ENCODE results near the gene TBXAS1.
"Not testable (repeated sequence)": the region's sequence is repeated elsewhere in the genome, so short reads cannot be mapped to it uniquely, and the experiment has no call there.

The TBXAS1 gene

DNA sequence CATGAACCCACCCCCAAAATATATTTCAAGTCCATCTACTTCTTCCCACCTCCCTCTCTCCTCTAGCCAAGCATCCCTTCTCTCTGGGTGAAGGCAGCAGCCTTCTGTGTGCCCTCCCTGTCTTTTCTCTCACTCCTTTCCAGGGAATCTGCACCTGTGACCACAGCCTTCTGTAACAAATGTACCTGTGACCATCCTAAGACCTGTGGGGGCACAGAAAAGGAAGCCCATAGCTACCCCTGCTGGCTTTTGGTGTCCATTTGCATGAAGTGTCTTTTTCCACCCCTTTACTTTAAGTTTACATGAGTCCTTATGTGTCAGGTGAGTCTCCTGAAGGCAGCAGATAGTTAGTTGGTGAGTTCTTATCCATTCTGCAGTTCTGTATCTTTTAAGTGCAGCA is 2.0 kb upstream of the TBXAS1 start:
- no peak for DNase-seq (ENCODE audit: low read depth)

DNA sequence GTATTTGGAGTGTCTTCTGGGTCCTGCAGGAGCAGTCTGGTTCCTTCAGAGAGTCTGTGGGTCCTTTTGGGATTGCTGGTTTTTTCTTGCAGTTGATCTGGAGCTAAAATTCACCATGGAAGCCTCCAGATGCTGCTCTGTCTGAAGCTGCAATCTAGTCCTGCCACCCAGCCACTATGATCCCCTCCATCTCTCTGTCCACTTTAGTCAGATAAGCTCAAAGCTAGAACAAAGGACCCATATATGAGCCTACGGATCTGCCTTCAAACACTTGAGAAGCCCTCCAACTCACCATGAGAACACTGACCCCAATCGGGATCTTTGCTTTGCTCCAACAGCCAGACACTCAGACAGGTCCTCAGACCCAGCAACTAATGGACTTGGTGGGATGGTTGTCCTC is 618 bp upstream of the TBXAS1 start:
- no peak for DNase-seq (ENCODE audit: low read depth)

DNA sequence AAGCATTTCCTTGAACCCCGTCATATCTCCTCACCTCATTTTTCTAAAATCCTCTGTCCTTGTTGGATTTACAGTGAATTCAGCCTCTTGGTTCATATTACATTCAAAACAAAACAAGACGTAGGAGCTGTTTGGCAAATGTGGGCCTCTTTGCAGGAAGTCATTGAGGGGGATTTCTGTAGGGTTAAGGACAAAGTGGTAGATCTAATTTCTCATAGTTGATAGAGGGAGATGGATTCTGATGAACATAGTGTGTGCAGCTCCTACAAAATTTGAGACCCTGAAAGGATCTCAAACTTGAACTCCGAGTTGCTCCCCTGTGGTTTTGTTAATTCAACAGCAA is 682 bp downstream of the TBXAS1 start:
- no peak for DNase-seq (ENCODE audit: low read depth)

DNA sequence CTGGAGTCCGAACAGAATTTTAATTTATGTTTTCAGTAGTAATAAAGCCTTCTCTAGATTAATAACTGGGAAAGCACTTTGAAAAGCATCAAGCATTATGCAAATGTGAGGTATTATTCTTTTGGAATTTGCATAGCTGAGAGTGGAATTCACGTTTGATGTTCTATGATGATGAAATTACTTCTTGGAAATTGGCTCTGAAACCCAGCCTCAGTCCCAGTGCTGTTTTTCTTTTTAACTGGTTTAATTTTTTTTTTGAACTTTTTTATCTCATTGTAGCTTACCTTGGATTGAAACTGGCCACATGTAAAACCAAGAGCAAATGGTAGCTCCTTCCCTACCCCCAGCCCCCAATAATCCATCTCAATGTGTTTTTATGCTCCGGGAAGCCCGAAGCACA is 1.2 kb downstream of the TBXAS1 start:
- no peak for DNase-seq (ENCODE audit: low read depth)

DNA sequence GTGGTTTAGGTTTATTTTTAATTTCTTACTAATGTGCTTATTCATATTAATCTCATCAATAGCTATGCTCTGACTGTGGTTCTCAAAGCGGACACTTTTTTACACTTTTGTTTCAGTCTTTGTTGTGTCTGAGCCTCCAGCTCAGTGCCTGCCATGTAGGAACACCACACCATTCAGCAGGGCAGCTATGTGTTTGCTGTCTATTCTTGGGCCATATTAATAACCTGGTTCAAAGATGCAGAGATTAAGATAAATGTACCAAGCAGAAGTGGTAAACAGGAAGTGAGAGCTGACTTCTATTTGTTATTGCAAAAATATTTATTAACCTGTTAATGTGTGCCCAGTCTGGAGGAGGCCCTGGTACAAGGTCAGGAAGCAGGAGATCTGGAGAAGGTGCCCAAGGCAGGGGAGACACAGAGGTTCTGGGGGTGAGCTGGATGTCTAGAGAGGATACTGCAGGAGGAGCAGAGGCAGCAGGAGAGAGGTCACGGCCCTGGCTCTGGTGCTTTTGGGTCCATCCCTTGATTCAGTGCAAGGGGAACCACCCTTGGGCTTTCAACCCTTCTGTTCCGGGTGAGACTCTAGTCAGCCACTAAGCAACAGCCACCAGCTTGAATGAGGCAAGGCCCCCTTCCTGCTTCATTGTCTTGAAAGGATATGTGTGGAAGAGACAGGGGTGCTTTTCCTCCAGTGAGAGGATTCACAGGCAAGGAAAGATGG is 1.9 kb downstream of the TBXAS1 start:
- no peak for DNase-seq (ENCODE audit: low read depth)

DNA sequence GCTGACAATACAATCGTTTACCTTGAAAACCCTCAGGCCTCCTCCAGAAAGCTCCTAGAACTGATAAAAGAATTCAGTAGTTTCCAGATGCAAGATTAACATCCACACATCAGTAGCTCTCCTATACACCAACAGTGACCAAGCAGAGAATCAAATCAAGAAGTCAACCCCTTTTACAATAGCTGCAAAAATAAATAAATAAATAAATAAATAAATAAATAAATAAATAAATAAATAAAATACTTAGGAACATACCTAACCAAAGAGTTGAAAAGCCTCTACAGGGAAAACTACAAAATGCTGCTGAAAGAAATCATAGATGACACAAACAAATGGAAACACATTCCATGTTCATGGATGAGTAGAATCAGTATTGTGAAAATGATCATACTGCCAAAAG is 6.8 kb downstream of the TBXAS1 start:
- DNase-seq (ENCODE audit: low read depth), result not testable (repeated sequence)

DNA sequence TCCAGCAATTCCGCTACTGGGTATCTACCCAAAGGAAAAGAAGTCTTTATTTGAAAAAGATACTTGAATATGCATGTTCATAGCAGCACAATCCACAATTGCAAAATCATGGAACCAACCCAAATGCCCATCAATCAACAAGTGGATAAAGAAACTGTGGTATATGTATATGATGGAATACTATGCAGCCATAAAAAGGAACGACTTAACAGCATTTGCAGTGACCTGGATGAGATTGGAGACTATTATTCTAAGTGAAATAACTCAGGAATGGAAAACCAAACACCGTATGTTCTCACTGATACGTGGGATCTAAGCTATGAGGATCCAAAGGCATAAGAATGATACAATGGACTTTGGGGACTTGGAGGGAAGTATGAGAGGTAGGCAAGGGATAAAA is 8.2 kb downstream of the TBXAS1 start:
- not testable (repeated sequence) for DNase-seq (ENCODE audit: low read depth)

DNA sequence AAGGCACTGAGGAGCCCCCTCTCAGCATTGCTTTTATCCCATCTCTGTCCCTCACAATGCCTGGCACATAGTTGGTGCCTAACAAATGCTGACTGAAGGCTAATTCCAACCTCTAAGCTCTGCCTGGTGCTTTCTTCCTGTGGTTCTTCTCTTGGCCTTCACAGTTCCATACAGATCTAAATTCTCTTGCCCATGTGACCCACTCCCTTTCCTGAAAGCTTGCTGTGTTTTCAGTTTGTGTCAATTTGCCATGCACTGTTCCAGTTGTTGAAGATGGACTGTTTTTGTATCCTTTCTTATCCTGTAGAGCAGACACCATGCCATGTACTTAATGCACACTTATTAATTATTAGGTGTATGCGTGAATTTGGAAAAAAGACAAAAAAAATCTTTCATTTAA is 9.2 kb downstream of the TBXAS1 start:
- DNase-seq (ENCODE audit: low read depth), result no peak

DNA sequence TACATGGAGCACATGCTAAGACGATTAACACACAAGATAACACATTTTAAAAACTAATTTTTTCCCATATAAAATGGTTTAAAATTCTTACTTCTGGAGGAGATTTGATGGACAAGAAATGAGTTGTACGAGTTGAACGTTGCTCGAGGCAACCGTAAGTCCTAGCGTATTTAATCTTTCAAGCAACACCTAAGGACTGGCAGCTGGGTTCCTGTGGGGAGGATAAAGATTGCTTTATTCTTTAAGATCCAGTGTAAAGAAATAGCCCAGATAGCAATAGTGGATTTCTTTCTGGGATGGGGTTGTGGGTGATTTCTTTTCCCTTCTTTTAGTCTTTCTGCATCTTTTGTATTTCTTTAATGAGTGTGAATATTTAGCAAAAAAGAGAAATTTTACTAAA is 9.8 kb downstream of the TBXAS1 start:
- DNase-seq (ENCODE audit: low read depth), result no peak

DNA sequence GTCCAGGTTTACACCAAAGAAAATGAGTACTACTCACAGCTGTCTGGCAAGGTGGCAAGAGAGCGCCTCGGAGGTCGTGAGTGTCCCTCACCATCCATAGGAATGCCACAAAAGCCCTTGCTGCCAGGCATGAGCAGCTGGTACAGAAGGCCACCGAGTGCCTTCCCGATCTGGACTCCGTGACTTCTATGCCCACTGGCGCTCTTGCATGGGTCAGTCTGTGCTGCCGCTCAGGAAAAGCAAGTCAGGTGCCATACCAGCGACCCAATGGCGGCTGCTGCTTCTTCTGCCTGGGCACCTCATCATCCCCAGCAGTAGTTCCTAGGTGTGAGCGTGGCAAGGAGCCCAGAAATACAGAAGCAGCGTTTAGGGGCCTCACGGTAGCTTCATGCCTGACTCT is 11.7 kb downstream of the TBXAS1 start:
- no peak for DNase-seq (ENCODE audit: low read depth)

DNA sequence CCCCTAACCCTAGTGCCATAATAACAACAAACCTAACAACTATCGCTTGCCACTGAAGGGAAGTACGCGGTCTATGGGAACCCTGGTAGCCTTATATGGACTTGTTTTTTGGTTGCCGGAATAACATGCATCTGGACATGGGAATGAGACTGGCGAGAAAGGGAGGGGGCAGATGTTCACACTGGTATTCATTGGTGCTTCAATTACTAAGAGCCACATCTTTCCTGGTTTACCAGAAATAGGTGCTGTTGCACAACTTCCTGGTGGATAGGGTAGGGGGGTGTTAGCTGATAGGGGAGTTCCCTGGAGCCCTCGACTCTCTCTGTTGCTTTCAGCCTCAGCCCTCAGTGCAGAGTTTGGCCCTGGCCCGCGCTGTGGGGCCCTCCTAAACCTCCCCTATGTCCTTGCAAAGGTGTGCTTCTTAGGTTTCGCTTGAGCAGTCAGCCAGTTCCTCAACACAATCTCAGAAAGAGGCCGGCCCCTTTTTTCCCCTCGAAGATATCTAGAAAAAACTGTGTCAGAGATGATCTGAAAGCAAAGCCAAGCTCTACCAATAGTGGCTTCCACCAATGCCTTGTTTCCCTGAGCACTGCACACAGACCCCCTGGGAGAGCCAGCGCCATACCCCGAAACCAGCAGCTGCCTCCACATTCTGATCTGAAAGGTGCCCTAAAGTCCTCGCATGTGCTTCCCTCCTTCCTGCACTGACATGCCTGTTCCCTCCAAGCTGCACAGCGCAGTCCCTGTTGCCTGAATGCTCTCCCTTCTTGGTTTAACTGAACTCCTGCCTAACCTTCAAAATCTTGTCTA is 13.5 kb downstream of the TBXAS1 start:
- no peak for DNase-seq (ENCODE audit: low read depth)

DNA sequence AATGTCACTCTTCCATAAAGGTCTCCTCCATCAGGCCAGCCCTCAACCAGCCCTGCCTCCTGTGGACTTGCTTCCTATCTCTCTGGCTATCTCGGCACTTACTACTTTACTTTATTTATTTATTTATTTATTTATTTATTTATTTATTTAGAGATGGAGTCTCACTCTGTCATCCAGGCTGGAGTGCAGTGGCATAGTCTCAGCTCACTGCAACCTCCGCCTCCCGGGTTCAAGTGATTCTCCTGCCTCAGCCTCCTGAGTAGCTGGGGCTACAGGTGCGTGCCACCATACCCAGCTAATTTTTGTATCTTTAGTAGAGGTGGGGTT is 14.1 kb downstream of the TBXAS1 start:
- not testable (repeated sequence) for DNase-seq (ENCODE audit: low read depth)

DNA sequence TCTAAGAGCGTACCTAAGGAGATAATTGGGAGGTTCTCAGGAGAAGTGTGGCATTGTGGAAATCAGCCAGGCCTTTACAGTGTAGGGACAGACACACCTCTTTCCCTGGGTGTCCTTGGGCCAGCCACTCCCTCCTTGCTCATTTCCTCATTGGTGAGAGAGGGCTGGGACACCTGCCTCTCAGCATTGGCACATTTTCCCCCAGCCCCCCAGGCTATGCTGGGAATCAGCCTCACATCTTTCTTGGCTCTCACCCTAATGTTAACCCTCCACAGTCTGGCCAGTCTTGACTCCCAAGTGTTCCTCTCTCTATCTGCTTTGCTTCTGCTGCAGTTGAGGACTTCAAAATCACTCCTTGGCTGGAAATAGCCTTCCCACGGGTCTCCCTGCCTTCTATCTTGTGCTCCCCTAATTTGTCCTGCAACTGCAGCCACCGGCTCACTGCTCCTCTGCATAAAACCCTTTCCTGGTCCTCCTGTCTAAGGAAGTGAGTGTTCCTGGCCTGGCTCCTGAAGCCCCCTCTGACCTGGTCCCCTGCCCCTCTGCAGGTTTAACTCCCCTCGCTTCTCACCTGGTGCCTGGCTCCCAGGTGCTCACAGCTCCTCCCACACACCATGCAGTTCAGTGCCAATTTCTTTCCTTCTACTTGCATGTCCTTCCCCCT is 15.8 kb downstream of the TBXAS1 start:
- DNase-seq (ENCODE audit: low read depth), result no peak

DNA sequence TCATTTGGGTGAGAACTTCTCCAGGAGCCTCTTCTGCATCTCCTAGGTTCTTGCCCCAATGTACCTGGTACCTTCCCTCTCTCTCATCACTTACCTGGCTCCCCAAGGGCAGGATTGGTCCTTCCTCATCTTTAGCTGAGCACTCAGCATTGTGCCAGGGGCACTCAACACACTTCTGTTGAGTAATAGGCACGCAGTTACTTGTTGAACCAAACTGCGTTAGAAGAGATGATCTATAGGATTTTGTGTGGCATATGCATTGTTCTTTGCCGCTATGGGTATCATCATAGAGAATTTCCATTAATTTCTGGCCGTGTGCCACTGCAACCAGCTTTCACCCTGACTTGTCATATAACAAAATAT is 16.4 kb downstream of the TBXAS1 start:
- DNase-seq (ENCODE audit: low read depth), result no peak

DNA sequence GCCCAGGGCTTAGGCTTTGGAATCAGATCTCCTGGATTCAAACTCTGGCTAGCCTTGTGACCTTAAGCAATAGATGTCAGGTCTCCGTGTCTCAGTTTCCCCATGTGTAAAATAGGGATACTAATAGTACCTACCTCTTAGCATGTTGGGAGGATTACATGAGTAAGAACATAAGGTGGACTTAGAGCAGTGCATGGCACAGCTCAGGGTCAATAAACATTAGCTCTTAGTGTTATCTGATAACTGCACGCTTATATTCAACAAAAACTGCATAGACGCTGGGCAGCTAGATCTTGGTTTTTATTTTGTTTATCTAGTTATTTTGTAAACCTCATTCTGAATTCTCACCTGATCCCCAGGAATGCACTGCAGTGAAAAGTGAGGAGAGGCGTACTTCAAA is 17.2 kb downstream of the TBXAS1 start:
- no peak for DNase-seq (ENCODE audit: low read depth)

DNA sequence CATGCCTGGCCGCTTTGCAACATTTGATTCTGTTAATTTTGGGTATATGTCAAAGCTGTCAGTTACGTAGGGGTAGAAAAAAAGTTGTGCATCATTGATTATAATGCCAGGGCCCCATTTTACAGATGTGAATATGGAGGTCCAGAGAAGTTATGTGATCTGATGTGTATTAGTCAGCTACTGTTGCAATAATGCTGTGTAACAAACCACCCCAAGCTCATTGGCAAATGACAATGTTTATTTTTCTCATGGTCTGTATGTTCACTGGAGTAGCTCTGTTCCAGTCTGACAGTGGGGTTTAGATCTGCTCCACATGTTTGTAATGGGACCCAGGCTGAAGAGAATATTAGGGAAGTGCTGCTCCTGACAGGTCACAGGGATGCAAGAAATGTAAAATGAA is 19.2 kb downstream of the TBXAS1 start:
- DNase-seq (ENCODE audit: low read depth), result no peak

DNA sequence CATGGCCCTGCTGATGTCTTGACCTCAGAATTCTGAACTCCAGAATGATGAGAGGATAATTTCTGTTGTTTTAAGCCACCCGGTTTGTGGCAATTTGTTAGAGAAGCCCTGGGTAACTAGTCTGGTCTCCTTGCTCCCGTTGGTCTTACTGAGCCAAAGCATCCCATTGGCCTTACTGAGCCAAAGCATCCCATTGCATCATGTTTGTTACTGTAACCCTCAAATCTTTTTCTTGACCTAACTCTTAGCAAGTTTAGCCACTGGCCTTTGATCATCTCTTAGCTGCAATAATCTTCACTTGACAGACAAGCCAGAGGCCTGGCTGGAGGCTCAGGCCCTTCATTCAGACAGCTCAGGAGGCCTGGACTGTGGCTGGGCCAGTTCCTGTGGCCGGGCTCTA is 21.8 kb downstream of the TBXAS1 start:
- DNase-seq (ENCODE audit: low read depth), result no peak

DNA sequence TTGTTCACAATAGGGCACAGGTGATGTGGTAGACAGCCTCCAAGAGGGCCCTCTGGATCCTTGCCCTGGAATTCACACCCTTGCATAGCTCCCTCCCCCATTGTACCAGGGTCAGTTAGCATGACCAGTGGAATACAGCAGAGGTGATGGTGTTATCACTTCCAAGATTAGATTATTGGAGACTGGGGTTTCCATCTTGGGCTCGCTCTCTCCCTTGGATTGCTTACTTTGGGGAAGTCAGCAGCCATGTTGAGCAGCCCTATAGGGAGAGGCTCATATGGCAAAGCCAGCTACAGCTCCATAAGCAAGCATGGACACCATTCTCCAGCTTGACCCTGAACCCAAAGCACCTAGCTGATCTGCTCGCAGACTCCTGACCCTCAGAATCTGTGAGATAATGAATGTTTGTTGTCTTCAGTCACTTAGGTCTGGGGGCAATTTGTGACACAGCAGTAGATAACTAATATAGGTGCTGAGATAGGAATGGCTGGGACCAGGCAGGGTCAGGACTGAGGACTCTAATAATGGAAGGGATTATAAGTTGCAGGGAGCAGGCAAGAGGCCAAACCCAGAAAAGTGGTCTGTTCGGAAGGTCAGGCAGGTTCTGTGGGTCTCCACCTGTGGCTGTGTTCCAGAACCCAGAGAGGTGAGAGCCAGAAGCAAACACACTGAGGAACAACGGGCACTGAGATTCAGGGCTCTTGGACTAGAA is 22.9 kb downstream of the TBXAS1 start:
- DNase-seq (ENCODE audit: low read depth), result no peak

DNA sequence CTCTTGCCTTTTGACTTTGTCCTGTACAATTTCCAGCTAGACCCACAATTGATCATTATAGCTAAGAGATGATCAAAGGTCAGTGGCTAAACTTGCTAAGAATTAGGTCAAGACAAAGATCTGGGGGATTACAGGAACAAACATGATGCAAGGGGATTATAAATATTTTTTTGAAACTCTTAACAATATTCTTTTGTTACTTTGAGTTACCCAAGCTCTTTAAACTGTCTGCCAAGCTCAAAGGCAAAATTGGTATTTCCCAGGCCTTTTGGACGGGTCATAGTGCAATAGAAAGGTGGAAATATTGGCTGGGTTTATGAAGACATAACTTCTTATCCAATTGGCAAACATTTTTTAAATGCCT is 23.4 kb downstream of the TBXAS1 start:
- no peak for DNase-seq (ENCODE audit: low read depth)

DNA sequence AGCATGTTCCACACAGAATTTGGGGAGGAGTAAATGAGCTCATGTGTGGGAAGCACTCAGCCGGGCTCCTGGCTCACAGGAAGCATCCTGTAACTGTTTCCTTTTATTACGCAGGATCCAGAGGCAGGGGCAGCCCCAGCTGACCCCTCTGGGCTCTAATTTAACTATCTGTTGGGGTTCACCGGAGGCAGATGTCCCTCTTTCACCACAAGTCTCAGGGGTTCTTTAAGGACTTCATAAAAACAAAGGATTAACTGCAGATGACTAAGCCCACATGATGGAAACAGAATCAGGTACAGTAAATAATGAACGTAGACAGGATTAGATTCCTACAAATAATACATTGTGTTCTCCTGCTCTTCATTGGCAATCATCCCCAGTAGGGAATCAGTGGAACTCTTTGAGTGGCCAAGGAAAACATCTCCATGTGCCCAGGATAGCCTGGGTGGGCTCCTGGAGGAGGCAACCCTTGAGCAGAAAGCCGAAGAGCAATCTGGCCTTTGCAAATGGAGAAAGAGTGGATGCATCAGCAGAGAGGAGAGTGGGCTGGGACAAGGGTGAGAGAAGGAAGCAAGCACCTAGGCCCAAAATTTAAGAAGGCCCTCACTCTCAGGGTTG is 24.6 kb downstream of the TBXAS1 start:
- no peak for DNase-seq (ENCODE audit: low read depth)

DNA sequence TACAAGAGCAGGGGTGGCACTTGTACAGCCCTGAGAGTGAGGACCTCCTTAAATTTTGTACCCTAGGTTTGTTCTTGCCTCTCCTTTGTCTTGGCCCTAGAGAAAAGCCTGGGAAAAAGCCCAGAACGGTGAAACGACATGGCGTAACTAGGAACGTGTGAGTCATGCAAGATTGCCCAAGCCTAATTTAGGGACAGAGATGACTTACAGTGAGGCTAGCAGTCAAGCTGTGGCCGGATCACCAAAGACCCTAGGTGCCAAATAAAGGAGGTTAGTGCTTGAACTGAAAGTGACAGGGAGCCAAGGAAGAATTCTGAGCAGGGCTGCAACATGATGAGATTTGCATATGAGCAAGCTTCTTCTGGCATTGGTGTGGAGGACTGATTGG is 25.1 kb downstream of the TBXAS1 start:
- DNase-seq (ENCODE audit: low read depth), result no peak

DNA sequence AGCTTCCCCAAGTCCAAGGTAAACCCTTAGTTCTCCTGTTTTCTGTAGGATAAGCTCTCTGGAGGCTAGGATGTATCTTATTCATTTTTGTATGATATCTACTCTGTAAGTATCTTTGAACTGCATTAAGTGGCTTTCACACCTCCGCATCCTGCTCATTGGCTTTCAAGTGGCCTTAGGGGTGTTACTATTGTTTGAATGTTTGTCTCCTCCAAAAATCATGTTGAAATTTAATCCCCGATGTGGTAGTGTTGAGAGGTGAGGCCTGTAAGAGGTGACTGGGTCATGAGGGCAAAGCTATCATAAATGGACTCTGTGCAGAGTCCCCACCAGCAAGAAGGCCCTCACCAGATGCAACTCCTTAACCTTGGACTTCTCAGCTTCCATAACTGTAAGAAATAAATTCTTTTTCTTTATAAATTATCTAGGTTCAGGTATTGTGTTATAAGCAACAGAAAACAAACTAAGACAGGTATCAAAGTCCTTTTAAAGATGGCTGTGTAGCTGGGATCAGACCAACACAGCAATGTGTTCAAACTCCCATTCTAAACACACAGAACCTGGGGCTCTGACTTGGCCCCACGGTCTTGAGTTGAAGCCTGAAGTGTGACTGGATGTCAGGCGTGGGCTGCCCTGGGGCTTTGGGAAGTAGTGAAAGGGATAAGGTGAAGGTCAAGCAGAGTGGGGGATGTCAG is 25.9 kb downstream of the TBXAS1 start:
- DNase-seq (ENCODE audit: low read depth), result no peak

All from CMK (cell line).